Suppressor macrophage treated with lipopolysaccharide for 1 hour (primary cell): ENCODE results near the gene FEM1C.

ENCODE experiments used
- DNase-seq, 3 donors: peaks; one replicate each; pipeline ENCODE4 v3.0.0-alpha.2; 2020 to 2022

The FEM1C gene

GRCh38 chr5:115557667-115558387 is 13.3 kb upstream of the FEM1C start:
- no peak for DNase-seq

- DNase-seq: no peak
Measured at GRCh38 chr5:115556276-115556675, 11.7 kb upstream of the FEM1C start.

- no peak for DNase-seq
Measured at GRCh38 chr5:115555084-115555633, 10.6 kb upstream of the FEM1C start.

- no peak for DNase-seq
Measured at GRCh38 chr5:115553082-115553481, 8.5 kb upstream of the FEM1C start.

DNA sequence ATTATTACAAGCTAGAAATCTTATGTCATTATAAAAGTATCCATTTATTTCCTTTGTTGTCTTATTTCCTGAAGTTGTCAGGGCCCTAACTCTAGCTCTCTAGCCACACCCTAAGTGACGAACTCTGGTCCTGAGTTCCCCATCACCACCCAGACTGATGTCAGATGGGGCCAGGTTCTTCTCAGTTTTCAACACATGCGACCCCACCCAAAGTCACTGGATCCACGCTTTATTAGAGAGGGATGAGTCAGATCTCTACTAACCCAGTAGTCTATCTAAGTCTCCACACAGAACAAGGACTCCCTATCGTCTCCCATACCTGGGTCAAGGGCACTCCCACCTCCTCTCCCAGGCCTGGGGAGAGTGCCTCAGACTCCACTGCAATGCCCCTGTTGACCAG is 6.8 kb upstream of the FEM1C start:
- peak; percentile 30 to 39 (median 38) for DNase-seq

DNA sequence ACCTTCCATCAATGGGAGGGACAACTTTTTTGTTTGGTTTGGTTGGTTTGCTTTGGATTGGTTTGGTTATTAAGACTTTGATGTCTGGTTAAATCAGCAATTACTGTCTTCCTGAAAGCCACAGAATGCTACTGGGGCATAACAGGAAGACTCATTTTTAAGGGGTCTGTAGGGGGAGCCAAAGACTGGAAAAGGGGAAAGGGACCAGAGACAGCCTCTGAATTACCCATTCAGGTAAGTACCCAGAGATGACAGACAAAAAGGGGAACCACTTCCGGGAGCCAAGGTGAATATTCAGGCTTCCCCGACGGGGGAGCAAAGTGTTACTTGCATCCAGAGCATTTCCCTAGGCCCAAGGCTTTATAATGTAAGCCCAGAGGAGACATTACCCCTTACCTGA is 4.6 kb upstream of the FEM1C start:
- DNase-seq: no peak

- DNase-seq: no peak
Measured at GRCh38 chr5:115548683-115549082, 4.1 kb upstream of the FEM1C start.

GRCh38 chr5:115545351-115545882 is 842 bp upstream of the FEM1C start:
- no peak for DNase-seq

- DNase-seq: peak; percentile 87 to 92 (median 91)
Measured at GRCh38 chr5:115544043-115544435, 536 bp downstream of the FEM1C start.

GRCh38 chr5:115543365-115544042 is 1.1 kb downstream of the FEM1C start:
- no peak for DNase-seq

GRCh38 chr5:115542651-115543364 is 1.8 kb downstream of the FEM1C start:
- DNase-seq: peak in 1 of 3 donors; percentile 43

DNA sequence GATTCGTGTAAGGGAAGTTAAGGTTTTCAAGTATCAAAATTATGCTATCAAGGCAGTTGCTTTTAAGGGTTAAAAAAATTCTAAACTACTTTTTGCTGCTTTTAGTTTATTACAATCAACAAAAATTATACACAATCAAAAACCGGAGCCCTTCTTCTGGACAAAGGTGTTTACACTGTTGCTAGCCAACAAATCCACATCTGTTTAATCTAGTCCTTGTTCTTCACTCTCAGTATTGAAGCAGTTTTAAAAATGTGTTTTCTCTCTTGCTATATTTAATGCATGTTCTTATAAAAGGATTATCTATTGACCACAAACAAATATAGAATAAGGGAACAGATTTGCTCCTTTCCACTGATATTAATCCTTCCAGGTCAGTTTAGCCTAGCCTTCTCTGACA is 2.5 kb downstream of the FEM1C start:
- DNase-seq: no peak

DNA sequence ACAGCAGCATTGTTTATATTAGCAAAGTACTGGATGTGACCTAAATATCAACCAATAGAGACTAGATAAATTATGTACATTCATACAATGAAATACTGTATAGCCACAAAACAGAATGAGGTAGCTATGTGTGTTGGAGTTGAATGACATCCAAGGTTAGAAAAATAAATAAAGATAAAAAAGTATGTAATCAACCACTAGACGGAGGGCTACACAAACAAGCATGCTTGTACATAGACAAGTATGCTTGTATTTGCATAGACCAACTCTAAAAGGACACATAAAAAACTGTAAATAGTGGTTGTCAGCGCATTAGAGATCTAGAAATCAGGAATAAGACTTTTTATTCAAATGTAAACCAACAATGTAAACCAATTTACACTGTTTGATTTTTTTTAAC is 3.0 kb downstream of the FEM1C start:
- no peak for DNase-seq

DNA sequence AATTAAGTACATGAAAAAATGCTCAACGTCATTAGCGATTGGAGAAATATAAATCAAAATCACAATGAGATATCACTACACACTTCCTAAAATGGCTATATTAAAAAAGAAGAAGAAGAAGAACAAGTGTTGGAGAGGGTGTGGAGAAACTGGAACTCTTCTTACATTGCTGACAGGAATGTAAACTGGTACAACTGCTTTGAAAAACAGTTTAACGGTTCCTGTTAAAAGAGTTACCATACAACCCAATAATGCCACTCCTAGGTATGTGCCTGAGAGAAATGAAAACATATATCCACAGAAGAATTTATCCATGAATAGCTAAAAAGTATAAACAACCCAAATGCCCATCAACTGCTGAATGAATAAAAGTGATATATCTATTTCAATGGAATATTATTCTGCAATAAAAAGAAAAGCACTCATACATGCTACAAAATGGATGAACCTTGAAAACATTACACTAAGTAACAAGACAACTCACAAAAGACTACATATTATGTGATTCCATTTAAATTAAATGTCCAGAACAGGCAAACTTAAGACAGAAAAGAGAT is 9.0 kb downstream of the FEM1C start:
- DNase-seq: no peak

DNA sequence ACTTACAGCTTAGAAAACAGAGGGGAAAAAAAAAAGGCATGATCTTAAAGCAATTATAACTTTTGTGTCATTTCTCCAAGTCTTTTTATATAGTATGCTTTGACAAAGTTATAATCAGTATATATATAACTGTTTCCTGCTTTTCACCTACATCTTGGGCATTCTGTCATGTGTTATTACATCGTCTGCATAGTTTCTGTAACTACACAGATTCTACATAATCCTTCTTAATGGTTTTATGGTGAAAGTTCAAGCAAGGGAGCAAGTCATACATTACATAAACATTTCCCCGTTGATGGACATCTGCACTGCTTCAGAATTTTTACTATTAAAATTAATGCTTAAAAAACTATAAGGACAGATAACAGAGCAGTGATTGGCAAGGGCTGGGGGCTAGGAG is 12.1 kb downstream of the FEM1C start:
- DNase-seq: no peak

- no peak for DNase-seq
Measured at GRCh38 chr5:115531787-115532367, 12.7 kb downstream of the FEM1C start.

DNA sequence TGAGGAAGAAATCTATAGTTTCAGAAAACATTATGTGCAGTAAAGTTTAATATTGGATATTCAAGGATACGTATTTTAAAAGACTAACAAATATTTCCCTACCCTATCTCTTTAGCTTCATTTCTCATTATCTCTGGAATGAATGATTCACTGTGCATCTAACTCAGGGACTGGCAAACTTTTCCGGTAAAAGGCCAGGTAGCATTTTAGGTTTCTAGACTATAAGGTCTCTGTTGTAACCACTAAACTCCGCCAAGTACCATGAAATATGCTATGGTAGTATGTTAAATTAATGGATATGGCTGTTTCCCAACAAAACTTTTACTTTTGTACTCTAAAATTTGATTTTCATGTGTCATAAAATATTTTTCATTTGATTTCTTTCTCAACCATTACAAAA is 13.2 kb downstream of the FEM1C start:
- DNase-seq: no peak

DNA sequence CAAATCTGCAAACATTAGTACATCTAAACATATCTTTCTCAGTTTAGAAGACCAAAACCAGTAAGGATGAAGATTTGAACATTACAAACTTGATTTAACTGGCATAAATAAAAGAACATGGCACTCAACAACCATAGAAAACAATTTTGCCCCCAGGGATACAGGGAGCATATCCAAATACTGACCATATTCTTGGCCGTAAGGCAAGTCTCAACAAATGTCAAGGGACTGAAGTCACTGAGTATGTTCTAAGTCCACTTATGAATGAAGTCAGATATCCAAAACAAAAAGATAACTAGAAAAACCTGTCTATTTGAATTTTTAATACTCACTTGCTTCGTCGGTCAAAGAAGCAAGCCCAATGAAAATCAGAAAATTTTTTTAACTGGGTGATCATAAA is 14.1 kb downstream of the FEM1C start:
- DNase-seq: no peak

- DNase-seq: no peak
Measured at GRCh38 chr5:115526604-115527003, 18.0 kb downstream of the FEM1C start.

- DNase-seq: no peak
Measured at GRCh38 chr5:115524199-115524847, 20.3 kb downstream of the FEM1C start.

GRCh38 chr5:115522832-115523403 is 21.7 kb downstream of the FEM1C start:
- no peak for DNase-seq

- DNase-seq: no peak
Measured at GRCh38 chr5:115520191-115520590, 24.4 kb downstream of the FEM1C start.
